Choroid plexus epithelial cell (primary cell): ENCODE measurements around the gene TSKS.

ENCODE experiments used
- DNase-seq: peaks from one replicate; pipeline ENCODE4 v3.0.0-alpha.2; 2010; ENCODE audit warnings: low read depth
- H3K4me3 ChIP-seq: 2 replicates; pipeline ENCODE4 v1.5.1; 2011; ENCODE audit warnings: low read depth, mild to moderate bottlenecking, control low read depth, low read length, moderate library complexity
- TF ChIP-seq, protein P1 (sequence below): conservative IDR thresholded peaks from 2 replicates; pipeline ENCODE4 v1.5.1; 2011; ENCODE audit warnings: low read depth, mild to moderate bottlenecking, control low read depth, inconsistent platforms, low read length, moderate library complexity

Gene TSKS

DNA sequence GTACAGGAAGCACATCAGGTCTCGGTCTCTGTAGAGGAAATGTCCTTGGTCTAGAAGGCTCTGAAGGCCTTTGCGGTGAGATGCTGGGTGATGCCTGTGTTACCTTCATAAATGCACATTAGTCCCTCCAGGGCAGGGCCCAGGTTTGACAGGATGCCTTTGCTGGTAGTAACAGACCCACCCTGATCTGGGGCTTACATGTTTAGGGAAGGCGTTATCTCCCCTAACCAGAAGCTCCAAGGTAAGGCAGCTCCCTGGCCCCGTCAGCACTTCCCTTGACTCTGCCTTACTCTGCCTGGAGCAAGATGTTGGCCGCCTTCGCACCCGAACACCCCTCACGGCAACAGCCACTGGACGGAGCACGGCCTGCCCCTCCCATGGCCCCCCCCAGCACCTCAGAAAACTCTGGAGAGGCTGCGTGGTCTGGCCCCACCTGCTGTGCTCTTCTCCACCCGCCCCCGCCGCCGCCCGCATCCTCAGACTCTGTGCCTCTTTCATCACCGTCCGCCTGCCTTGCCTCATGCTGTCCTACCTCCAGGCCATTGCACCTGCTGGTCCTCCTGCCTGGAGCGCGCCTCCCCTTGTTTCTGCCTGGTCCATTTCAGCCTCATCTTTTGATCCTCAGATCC, 12.8 kb upstream of the TSKS start:
- no peak for DNase-seq
- H3K4me3 ChIP-seq, result no peak overlapping the region
- TF ChIP-seq, protein P1, sequence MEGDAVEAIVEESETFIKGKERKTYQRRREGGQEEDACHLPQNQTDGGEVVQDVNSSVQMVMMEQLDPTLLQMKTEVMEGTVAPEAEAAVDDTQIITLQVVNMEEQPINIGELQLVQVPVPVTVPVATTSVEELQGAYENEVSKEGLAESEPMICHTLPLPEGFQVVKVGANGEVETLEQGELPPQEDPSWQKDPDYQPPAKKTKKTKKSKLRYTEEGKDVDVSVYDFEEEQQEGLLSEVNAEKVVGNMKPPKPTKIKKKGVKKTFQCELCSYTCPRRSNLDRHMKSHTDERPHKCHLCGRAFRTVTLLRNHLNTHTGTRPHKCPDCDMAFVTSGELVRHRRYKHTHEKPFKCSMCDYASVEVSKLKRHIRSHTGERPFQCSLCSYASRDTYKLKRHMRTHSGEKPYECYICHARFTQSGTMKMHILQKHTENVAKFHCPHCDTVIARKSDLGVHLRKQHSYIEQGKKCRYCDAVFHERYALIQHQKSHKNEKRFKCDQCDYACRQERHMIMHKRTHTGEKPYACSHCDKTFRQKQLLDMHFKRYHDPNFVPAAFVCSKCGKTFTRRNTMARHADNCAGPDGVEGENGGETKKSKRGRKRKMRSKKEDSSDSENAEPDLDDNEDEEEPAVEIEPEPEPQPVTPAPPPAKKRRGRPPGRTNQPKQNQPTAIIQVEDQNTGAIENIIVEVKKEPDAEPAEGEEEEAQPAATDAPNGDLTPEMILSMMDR, result no peak

DNA sequence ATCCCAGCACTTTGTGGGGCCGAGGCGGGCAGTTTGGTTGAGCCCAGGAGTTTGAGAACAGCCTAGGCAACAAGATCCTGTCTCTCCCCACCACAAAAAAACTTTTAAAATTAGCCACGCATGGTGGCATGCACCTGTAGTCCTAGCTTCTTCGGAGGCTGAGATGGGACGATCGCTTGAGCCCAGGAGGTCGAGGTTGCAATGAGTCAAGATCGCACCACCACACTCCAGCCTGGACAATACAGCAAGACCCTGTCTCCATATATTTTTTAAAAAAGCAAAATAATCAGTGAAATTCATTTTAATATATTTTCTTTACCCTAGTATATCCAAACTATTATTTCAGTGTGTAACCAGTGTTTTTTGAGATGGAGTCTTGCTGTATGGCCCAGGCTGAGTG, 11.9 kb upstream of the TSKS start:
- H3K4me3 ChIP-seq, result no peak overlapping the region
- TF ChIP-seq, protein P1, result no peak
- DNase-seq, result no peak

DNA sequence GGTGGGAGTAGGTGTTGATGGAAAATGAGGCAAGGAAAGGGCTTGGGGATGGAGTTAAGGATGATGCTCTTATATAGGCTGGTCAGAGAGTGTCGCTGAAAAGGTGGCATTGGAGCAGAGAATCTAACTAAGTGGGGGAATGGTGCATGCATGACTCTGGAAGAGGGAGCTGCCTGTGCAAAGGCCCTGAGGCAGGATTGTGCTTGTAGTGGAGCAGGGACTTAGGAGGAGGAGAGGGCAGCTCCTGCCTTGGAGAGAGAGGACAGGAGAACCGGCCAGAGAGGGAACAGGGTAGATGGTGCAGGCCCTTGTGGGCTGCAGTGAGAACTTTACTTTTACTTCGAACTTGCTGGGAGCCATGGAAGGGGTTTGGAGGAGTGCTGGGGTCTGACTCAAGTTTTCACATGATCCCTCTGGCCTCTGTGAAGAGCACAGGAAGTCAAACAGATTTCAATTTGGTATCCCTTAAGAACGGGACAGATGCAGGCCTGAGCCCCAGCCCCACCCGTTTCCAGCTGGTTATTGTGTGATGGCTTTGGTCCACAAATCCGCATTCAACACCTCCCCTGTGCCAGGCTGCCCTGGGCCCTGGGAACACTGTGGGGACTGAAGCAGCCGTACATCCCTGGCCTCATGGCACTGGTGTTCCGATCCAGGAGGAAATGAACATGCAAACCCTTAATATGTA, 10.7 kb upstream of the TSKS start:
- DNase-seq, result no peak
- TF ChIP-seq, protein P1, result no peak
- H3K4me3 ChIP-seq, result no peak overlapping the region

DNA sequence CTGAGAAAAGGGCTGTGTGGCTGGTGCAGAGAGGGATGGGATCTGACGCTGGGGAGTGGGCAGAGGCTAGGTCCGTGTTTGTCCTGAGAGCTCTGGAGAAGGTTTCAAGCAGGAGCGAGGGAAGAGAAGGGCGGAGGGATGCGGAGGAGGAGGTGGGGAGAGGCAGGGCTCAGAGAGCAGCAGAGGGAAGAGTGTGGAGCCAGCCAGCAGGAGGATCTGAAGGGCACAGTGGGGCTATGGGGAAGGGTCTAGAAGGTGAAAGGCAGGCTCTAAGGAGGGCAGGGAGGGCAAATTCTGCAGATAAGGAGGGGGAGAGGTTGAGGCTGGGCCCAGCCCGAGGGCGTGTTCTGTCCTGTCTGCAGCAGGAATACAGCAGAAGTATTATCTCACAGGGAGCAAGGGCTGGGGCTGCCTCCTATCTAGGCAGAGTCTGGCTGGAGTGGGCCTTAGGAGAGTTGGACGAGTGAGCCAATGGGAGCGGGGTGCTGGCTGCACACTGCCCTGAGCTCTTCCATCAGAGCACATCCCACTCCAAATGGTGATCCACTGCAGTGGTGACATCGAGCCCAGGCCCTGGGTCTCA, 9.8 kb upstream of the TSKS start:
- TF ChIP-seq, protein P1, result no peak
- no peak for DNase-seq
- H3K4me3 ChIP-seq, result no peak overlapping the region

DNA sequence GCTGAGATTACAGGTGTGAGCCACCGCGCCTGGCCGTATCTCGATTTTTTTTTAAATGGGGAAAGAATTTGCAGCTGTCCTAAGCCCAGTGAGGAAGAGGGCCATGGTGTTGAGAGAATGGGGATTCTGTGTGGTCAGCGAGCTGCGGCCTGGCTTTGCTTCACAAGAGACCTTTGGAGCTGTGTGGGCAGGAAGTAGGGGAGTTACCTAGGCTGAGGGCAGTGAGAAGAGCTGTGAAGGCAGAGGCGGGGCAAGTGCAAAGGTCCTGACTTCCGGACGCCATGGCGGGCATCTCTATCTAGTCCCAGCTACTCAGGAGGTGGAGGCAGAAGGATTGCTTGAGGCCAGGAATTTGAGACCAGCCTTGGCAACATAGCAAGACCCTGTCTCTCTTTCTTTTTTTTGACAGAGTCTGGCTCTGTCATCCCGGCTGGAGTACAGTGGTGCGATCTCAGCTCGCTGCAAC, 8.6 kb upstream of the TSKS start:
- TF ChIP-seq, protein P1, result no peak
- DNase-seq, result no peak
- no peak overlapping the region for H3K4me3 ChIP-seq

DNA sequence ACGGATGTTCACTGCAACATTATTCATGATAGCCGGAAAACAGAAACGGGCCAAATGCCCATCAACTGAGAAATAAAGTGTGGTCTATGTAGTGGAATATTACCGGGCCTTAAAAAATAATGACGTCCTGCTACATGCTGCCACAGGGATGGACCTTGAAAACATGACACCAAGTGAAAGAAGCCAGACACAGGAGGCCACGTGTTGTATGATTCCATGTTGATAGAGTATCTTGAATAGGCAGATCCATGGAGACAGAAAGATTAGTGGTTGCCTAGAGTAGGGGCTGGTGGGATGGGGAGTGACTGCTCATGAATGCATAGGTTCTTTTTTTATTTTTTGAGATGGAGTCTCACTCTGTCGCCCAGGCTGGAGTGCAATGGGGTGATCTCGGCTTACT, 7.4 kb upstream of the TSKS start:
- TF ChIP-seq, protein P1, result no peak
- no peak overlapping the region for H3K4me3 ChIP-seq
- DNase-seq, result no peak
